B cell (primary cell): ENCODE results near the gene APOLD1. TPM values are rescaled to one million over a fixed set of nuclear protein-coding genes. Genes with fewer than 3 reads are reported as not detected.
A peak's percentile ranks its signal among the peaks of the same experiment; 100 is the strongest.

ENCODE experiments used
- ATAC-seq: fragments of 200-7000 bp; cut with Tn5 transposase; one replicate; pipeline ENCODE4 v1.10.0; 2021; ENCODE audit warnings: low read depth, mild to moderate bottlenecking, moderate number of reproducible peaks, moderate library complexity
- CTCF ChIA-PET: fragments of 350-600 bp; sonication (Branson Sonifier 250); formaldehyde crosslinking; loops from one replicate; lab custom pipeline; 2021; ENCODE audit warnings: antibody characterized with exemption, inconsistent platforms; lab: Charles Lee
- POLR2A ChIA-PET: fragments of 350-600 bp; sonication (Branson Sonifier 250); formaldehyde crosslinking; loops from one replicate; lab custom pipeline; 2021; ENCODE audit warnings: antibody characterized with exemption; lab: Charles Lee
- DNase-seq: peaks from one replicate; pipeline ENCODE4 v3.0.0; 2013
- H2AFZ ChIP-seq: 2 replicates; pipeline ENCODE4 v1.6.1; 2012; ENCODE audit warnings: mild to moderate bottlenecking, low read depth, low read length; ENCODE audit not compliant: insufficient read depth, poor library complexity, severe bottlenecking
- H3K27ac ChIP-seq, 2 donors: 1 replicate in 1 of 2; 2 replicates in 1 of 2; pipeline ENCODE4 v1.5.1; 2012 to 2013; ENCODE audit warnings: low read length in 2 of 2, mild to moderate bottlenecking in 2 of 2, moderate library complexity in 1 of 2
- H3K27me3 ChIP-seq, 4 experiments: fragments of 200-600 bp in 1 of 4; sonication (generic) in 1 of 4; replicated peaks in 1 of 4; 1 replicate in 2 of 4; 2 replicates in 2 of 4; pipeline versions ENCODE4 v1.6.1 to v1.7.0; 2013 to 2016; ENCODE audit warnings: low read length in 3 of 4, mild to moderate bottlenecking in 2 of 4, mixed read lengths in 1 of 4, moderate library complexity in 1 of 4; ENCODE audit not compliant: insufficient read depth in 4 of 4, control insufficient read depth in 3 of 4; ENCODE audit errors: control extremely low read depth in 1 of 4
- H3K36me3 ChIP-seq, 2 experiments: replicated peaks in 1 of 2; 1 replicate in 1 of 2; 2 replicates in 1 of 2; pipeline versions ENCODE4 v1.6.1 to v1.7.1; 2013; ENCODE audit warnings: low read length in 1 of 2; ENCODE audit not compliant: insufficient read depth in 2 of 2, control insufficient read depth in 1 of 2; ENCODE audit errors: control extremely low read depth in 1 of 2, extremely low read depth in 1 of 2
- H3K4me1 ChIP-seq, 2 donors: fragments of 200-600 bp in 1 of 2; sonication (generic) in 1 of 2; 1 replicate in 1 of 2; 2 replicates in 1 of 2; pipeline versions ENCODE4 v1.5.1 to v1.6.1; 2013 to 2017; ENCODE audit warnings: low read length in 2 of 2; ENCODE audit not compliant: control insufficient read depth in 2 of 2, insufficient read depth in 2 of 2
- H3K4me2 ChIP-seq: replicated peaks from 2 replicates; pipeline ENCODE3; 2012; ENCODE audit warnings: mild to moderate bottlenecking, low read depth, low read length; ENCODE audit not compliant: poor library complexity, severe bottlenecking
- H3K4me3 ChIP-seq, 5 experiments: fragments of 200-600 bp in 1 of 5; sonication (generic) in 1 of 5; 1 replicate in 3 of 5; 2 replicates in 2 of 5; pipeline versions ENCODE4 v1.5.1 to v1.7.0; 2011 to 2016; ENCODE audit warnings: low read length in 4 of 5, mild to moderate bottlenecking in 4 of 5, low read depth in 2 of 5, control low read depth in 1 of 5, moderate library complexity in 1 of 5; ENCODE audit not compliant: insufficient read depth in 1 of 5; ENCODE audit errors: control extremely low read depth in 1 of 5, extremely low read depth in 1 of 5
- H3K79me2 ChIP-seq: fragments of 200-600 bp; sonication (generic); one replicate; pipeline ENCODE4 v1.6.0; 2016; ENCODE audit warnings: low read length; ENCODE audit not compliant: control insufficient read depth, insufficient read depth
- H3K9ac ChIP-seq: fragments of 200-600 bp; sonication (generic); 2 replicates; pipeline ENCODE4 v1.6.1; 2017; ENCODE audit warnings: mild to moderate bottlenecking, low read length, moderate library complexity
- H3K9me3 ChIP-seq, 3 donors: one replicate each; pipeline versions ENCODE4 v1.6.1 to v1.7.1; 2013; ENCODE audit warnings: low read length in 2 of 3; ENCODE audit not compliant: control insufficient read depth in 2 of 3, insufficient read depth in 1 of 3; ENCODE audit errors: control extremely low read depth in 1 of 3
- H4K20me1 ChIP-seq: 2 replicates; pipeline ENCODE4 v1.6.0; 2012; ENCODE audit warnings: mild to moderate bottlenecking, low read length; ENCODE audit not compliant: insufficient read depth, control insufficient read depth, poor library complexity, severe bottlenecking
- H3K27ac Mint-ChIP-seq: one replicate; pipeline ENCODE4 v1.8.0; 2021; ENCODE audit warnings: mixed read lengths
- H3K27me3 Mint-ChIP-seq: one replicate; pipeline ENCODE4 v1.8.0; 2021; ENCODE audit warnings: mixed read lengths
- H3K4me1 Mint-ChIP-seq: one replicate; pipeline ENCODE4 v1.8.0; 2021; ENCODE audit warnings: mixed read lengths
- H3K4me3 Mint-ChIP-seq: one replicate; pipeline ENCODE4 v1.8.0; 2021; ENCODE audit warnings: mixed read lengths
- H3K9me3 Mint-ChIP-seq: one replicate; pipeline ENCODE4 v1.8.0; 2022; ENCODE audit warnings: mixed read lengths; ENCODE audit not compliant: insufficient read depth
- EZH2 ChIP-seq: IDR thresholded peaks from 2 replicates; pipeline ENCODE4 v1.6.1; 2012; ENCODE audit warnings: borderline replicate concordance, low read depth, mild to moderate bottlenecking, moderate library complexity, low read length; ENCODE audit not compliant: insufficient read depth, poor library complexity, severe bottlenecking
- WGBS: methylation state at CpG from one replicate; pipeline ENCODE4 v1.1.5; 2013; ENCODE audit warnings: missing lambda C conversion rate; ENCODE audit not compliant: insufficient coverage; 5-methylcytosine and 5-hydroxymethylcytosine counted together
- intact Hi-C: fragments of 100-400 bp; cut with micrococcal nuclease; formaldehyde crosslinking; loops from one replicate; pipeline ENCODE4 v1.10.0; 2022
- polyA plus RNA-seq: library from polyadenylated mRNA; depleted of rRNA; stranded (reverse); fragments of >200 nt; gene quantifications from 2 replicates; pipeline ENCODE4 v1.2.3, GENCODE V29; 2012
- total RNA-seq, 2 donors: library from RNA; stranded (reverse); fragments of 120-200 nt in 1 of 2; gene quantifications; 1 replicate in 1 of 2; 2 replicates in 1 of 2; pipeline versions ENCODE4 v1.2.3 to v1.2.4, GENCODE V29; 2013 to 2022
- TF ChIP-seq, protein P1 (sequence below): fragments of 200-600 bp; IDR thresholded peaks from one replicate; pipeline ENCODE4 v1.8.0; 2022; ENCODE audit warnings: antibody characterized with exemption, mild to moderate bottlenecking

APOLD1 gene
- total and polyA plus RNA-seq, 2 donors (not counting 1 experiment from before 2014, with no cell fraction given) = 1.5 to 4.7 TPM

DNA sequence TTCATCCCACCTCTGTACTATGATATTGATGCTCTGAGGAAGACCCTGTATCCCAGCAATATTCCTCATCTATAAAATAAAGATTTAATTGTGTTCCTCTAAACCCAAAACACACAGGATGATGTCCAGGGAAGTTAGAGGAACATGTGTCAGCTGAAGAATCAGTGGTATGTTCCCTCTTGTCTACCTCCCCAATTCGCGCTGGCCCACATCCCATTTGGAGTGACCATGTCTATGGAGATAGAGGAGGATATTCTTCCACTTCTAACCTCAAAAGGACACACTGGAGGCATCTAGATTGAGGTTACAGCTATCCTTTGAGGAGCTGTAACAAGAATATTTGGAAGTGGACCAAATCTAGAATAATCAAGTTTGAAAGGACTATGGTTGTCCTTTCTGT is 1.3 kb upstream of the APOLD1 start:
- no peak overlapping the region for H3K27ac Mint-ChIP-seq
- intact Hi-C loops = no loop called here

DNA sequence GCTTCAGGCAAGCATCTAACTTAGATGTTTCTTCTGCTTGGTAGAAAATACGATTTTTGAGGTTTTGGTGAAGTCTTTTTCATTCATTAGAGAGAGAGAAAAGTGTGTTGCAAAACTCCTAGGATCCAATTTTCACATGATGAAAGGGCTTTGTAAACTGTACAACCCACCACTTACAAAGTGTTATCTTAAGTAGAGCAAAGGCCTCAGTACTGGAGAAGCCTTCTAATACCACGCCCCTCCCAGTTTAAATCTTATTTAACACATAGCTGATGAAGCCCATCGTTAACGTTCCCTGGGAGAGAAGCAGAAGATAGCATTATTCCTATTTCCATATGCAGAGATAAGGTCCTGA is 869 bp downstream of the APOLD1 start:
- 13% methylated on average over 3 of the region's 4 CpGs for WGBS
- CTCF ChIA-PET = interaction anchor here (0.6 to 5.1 kb wide), 9 partner anchors 18 to 427 kb away, joined by 3 to 189 read pairs (median 21); partner anchors contain the start of gene DDX47

More for the DNA sequence above, 1.3 kb upstream of the APOLD1 start:
- peaks cover 9% of the 10 kb centered on the region for H3K79me2 ChIP-seq
- no peak for TF ChIP-seq EZH2
- TF ChIP-seq, protein P1, sequence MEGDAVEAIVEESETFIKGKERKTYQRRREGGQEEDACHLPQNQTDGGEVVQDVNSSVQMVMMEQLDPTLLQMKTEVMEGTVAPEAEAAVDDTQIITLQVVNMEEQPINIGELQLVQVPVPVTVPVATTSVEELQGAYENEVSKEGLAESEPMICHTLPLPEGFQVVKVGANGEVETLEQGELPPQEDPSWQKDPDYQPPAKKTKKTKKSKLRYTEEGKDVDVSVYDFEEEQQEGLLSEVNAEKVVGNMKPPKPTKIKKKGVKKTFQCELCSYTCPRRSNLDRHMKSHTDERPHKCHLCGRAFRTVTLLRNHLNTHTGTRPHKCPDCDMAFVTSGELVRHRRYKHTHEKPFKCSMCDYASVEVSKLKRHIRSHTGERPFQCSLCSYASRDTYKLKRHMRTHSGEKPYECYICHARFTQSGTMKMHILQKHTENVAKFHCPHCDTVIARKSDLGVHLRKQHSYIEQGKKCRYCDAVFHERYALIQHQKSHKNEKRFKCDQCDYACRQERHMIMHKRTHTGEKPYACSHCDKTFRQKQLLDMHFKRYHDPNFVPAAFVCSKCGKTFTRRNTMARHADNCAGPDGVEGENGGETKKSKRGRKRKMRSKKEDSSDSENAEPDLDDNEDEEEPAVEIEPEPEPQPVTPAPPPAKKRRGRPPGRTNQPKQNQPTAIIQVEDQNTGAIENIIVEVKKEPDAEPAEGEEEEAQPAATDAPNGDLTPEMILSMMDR = no peak
- H3K4me1 Mint-ChIP-seq = peaks cover 18% of the 10 kb centered on the region
- H3K4me2 ChIP-seq = no peak overlapping the region
- no peak overlapping the region for H3K9ac ChIP-seq
- ChIA-PET POLR2A (no interaction called here), CTCF (interaction anchor here (0.6 to 2.1 kb wide), 3 partner anchors 9 to 427 kb away, joined by 3 to 5 read pairs (median 3); partner anchors contain the start of gene DDX47)
- no peak for ATAC-seq
- no peak overlapping the region for H2AFZ ChIP-seq
- H3K27ac ChIP-seq = no peak overlapping the region
- no peaks in the 10 kb centered on the region for H3K27me3 Mint-ChIP-seq
- no peaks in the 10 kb centered on the region for H4K20me1 ChIP-seq
- H3K9me3 Mint-ChIP-seq = no peaks in the 10 kb centered on the region
- no peak overlapping the region for H3K4me3 Mint-ChIP-seq
- WGBS = no CpG with 5 or more reads among the region's 2 CpGs
- H3K36me3 ChIP-seq = no peaks in the 10 kb centered on the region
- no peaks in the 10 kb centered on the region for H3K27me3 ChIP-seq
- no peak for DNase-seq
- no peak overlapping the region for H3K4me3 ChIP-seq
- H3K4me1 ChIP-seq = peaks cover 10 to 24% of the 10 kb centered on the region in 2 donors
- H3K9me3 ChIP-seq = no peaks in the 10 kb centered on the region

More for the DNA sequence above, 869 bp downstream of the APOLD1 start:
- Mint-ChIP-seq H3K27ac (peak overlapping the region; percentile 84), H3K4me3 (peak overlapping the region; percentile 90), H3K9me3 (no peaks in the 10 kb centered on the region), H3K4me1 (peaks cover 20% of the 10 kb centered on the region), H3K27me3 (no peaks in the 10 kb centered on the region)
- ATAC-seq (peak; percentile 3), DNase-seq (no peak)
- Histone ChIP-seq H3K9me3 (no peaks in the 10 kb centered on the region), H3K36me3 (no peaks in the 10 kb centered on the region), H3K4me2 (peak overlapping the region; percentile 97), H3K27me3 (no peaks in the 10 kb centered on the region), H3K4me1 (peaks cover 10 to 24% of the 10 kb centered on the region in 2 donors), H3K4me3 (peak overlapping the region; percentile 54 to 88 (median 77)), H3K79me2 (peaks cover 9% of the 10 kb centered on the region), H2AFZ (peak overlapping the region; percentile 100), H3K9ac (peak overlapping the region; percentile 84), H3K27ac (peak overlapping the region in 1 of 2 donors; percentile 77), H4K20me1 (no peaks in the 10 kb centered on the region)
- POLR2A ChIA-PET = interaction anchor here (0.6 to 2.1 kb wide), 5 partner anchors 22 to 258 kb away, joined by 3 to 9 read pairs (median 6); partner anchors contain the start of genes DDX47 and FAM234B
- intact Hi-C loops = loop anchor here (1.0 to 5.0 kb wide), 4 partner anchors 60 to 410 kb away; partner anchors contain the start of gene GPRC5A
- TF ChIP-seq EZH2 = no peak
- TF ChIP-seq, protein P1 = no peak
